Stimulated activated CD8-positive, alpha-beta memory T cell treated with anti-CD3 and anti-CD28 coated beads, Interleukin-7, amount 100 ng/mL, for 24 hours (primary cell): ENCODE data around the gene RBBP5.
"Not testable (repeated sequence)": the region's sequence is repeated elsewhere in the genome, so short reads cannot be mapped to it uniquely, and the experiment has no call there.

ENCODE experiments used
- DNase-seq: peaks from one replicate; pipeline ENCODE4 v3.0.0-alpha.2; 2020; ENCODE audit warnings: low read depth

Gene RBBP5

GRCh38 chr1:205121660-205122488 lies at the start of gene RBBP5:
RBBP5 (minus strand) TSS chr1:205121978; CDS start chr1:205121873, 105 bp downstream.
- peak; percentile 94 for DNase-seq

- DNase-seq, result no peak
These were observed 49.6 kb upstream of the RBBP5 start for GRCh38 chr1:205171369-205171768.

GRCh38 chr1:205170532-205171269 lies 48.9 kb upstream of the RBBP5 start:
- no peak for DNase-seq

- no peak for DNase-seq
These were observed 47.5 kb upstream of the RBBP5 start for GRCh38 chr1:205169248-205169647.

GRCh38 chr1:205168291-205168690 lies 46.5 kb upstream of the RBBP5 start:
- no peak for DNase-seq

GRCh38 chr1:205162301-205162700 lies 40.5 kb upstream of the RBBP5 start:
- DNase-seq, result no peak

- DNase-seq, result no peak
These were observed 39.3 kb upstream of the RBBP5 start for GRCh38 chr1:205161076-205161475.

GRCh38 chr1:205158048-205158616 lies 36.4 kb upstream of the RBBP5 start:
- no peak for DNase-seq

GRCh38 chr1:205155665-205156377 lies 34.0 kb upstream of the RBBP5 start:
- not testable (repeated sequence) for DNase-seq

GRCh38 chr1:205152505-205152904 lies 30.7 kb upstream of the RBBP5 start:
- no peak for DNase-seq

- DNase-seq, result no peak
These were observed 29.1 kb upstream of the RBBP5 start for GRCh38 chr1:205150651-205151428.

- no peak for DNase-seq
These were observed 25.5 kb upstream of the RBBP5 start for GRCh38 chr1:205147191-205147835.

GRCh38 chr1:205144751-205145150 lies 23.0 kb upstream of the RBBP5 start:
- DNase-seq, result no peak

- no peak for DNase-seq
These were observed 22.4 kb upstream of the RBBP5 start for GRCh38 chr1:205144046-205144720.

- DNase-seq, result no peak
These were observed 20.3 kb upstream of the RBBP5 start for GRCh38 chr1:205142102-205142469.

GRCh38 chr1:205141236-205142101 lies 19.7 kb upstream of the RBBP5 start:
- peak; percentile 50 for DNase-seq

- DNase-seq, result no peak
These were observed 18.3 kb upstream of the RBBP5 start for GRCh38 chr1:205140113-205140512.

- DNase-seq, result no peak
These were observed 16.1 kb upstream of the RBBP5 start for GRCh38 chr1:205137901-205138300.

- no peak for DNase-seq
These were observed 11.5 kb upstream of the RBBP5 start for GRCh38 chr1:205133287-205133686.
